IMR-90 (cell line): ENCODE measurements around the gene LRP6. TPM values are rescaled to one million over a fixed set of nuclear protein-coding genes. Genes with fewer than 3 reads are reported as not detected.

Source experiments
- ATAC-seq: fragments of 200-7000 bp; cut with Tn5 transposase; 2 replicates; pipeline ENCODE4 v1.9.1; 2020; ENCODE audit warnings: low read depth, mild to moderate bottlenecking, moderate library complexity
- BruUV-seq: library from RNA; stranded (reverse); fragments of 400-500 nt; replicated peaks from 2 replicates; lab custom pipeline; 2021; lab: Mats Ljungman, UMichigan
- CTCF ChIA-PET: fragments of 300-600 bp; formaldehyde crosslinking; extraction: SDS; loops from one replicate; lab custom pipeline; 2021; ENCODE audit warnings: antibody characterized with exemption; lab: Yijun Ruan, JAX
- POLR2A ChIA-PET: fragments of 300-600 bp; sonication (Branson Sonifier 250); formaldehyde crosslinking; loops from one replicate; lab custom pipeline; 2022; ENCODE audit warnings: antibody characterized with exemption; ENCODE audit not compliant: unreplicated experiment; lab: Charles Lee
- DNase-seq: peaks from one replicate; pipeline ENCODE4 v3.0.0; 2013
- H2AFZ ChIP-seq: replicated peaks from 2 replicates; pipeline ENCODE3; 2013; ENCODE audit warnings: low read length, mild to moderate bottlenecking; ENCODE audit not compliant: poor library complexity
- H2AK5ac ChIP-seq: 2 replicates; pipeline ENCODE4 v1.6.1; 2013; ENCODE audit warnings: low read depth, low read length, inconsistent platforms
- H2AK9ac ChIP-seq: replicated peaks from 2 replicates; pipeline ENCODE3; 2013; ENCODE audit warnings: mild to moderate bottlenecking, low read depth, low read length, moderate library complexity; ENCODE audit not compliant: poor library complexity
- H2BK120ac ChIP-seq: 2 replicates; pipeline ENCODE4 v1.6.1; 2013; ENCODE audit warnings: low read depth, low read length, inconsistent platforms
- H2BK15ac ChIP-seq: 3 replicates; pipeline ENCODE4 v1.6.1; 2013; ENCODE audit warnings: low read depth, low read length, inconsistent platforms
- H2BK20ac ChIP-seq: 2 replicates; pipeline ENCODE4 v1.6.1; 2013; ENCODE audit warnings: low read depth, mild to moderate bottlenecking, inconsistent platforms, low read length, moderate library complexity
- H2BK5ac ChIP-seq: 2 replicates; pipeline ENCODE4 v1.6.1; 2013; ENCODE audit warnings: mild to moderate bottlenecking, low read depth, low read length, inconsistent platforms; ENCODE audit not compliant: poor library complexity, severe bottlenecking
- H3K14ac ChIP-seq: replicated peaks from 2 replicates; pipeline ENCODE4 v1.6.1; 2013; ENCODE audit warnings: low read depth, low read length, inconsistent platforms
- H3K18ac ChIP-seq: 2 replicates; pipeline ENCODE4 v1.6.1; 2013; ENCODE audit warnings: low read depth, low read length, control low read depth
- H3K23ac ChIP-seq: 2 replicates; pipeline ENCODE4 v1.6.1; 2013; ENCODE audit warnings: low read depth, low read length, inconsistent platforms
- H3K27ac ChIP-seq: 2 replicates; pipeline ENCODE4 v1.5.1; 2013; ENCODE audit warnings: mild to moderate bottlenecking, control low read depth, low read length; ENCODE audit not compliant: insufficient read depth
- H3K27me3 ChIP-seq: 2 replicates; pipeline ENCODE4 v1.6.1; 2013; ENCODE audit warnings: low read length; ENCODE audit not compliant: control insufficient read depth, insufficient read depth
- H3K36me3 ChIP-seq: 2 replicates; pipeline ENCODE4 v1.6.1; 2013; ENCODE audit warnings: low read length, mixed read lengths; ENCODE audit not compliant: control insufficient read depth, insufficient read depth
- H3K4ac ChIP-seq: 2 replicates; pipeline ENCODE4 v1.6.1; 2013; ENCODE audit warnings: low read depth, low read length, inconsistent platforms
- H3K4me1 ChIP-seq: 2 replicates; pipeline ENCODE4 v1.6.1; 2013; ENCODE audit warnings: low read length, mixed read lengths; ENCODE audit not compliant: control insufficient read depth, insufficient read depth
- H3K4me2 ChIP-seq: 2 replicates; pipeline ENCODE4 v1.6.1; 2013; ENCODE audit warnings: low read depth, mild to moderate bottlenecking, control low read depth, low read length, moderate library complexity
- H3K4me3 ChIP-seq: 2 replicates; pipeline ENCODE4 v1.5.1; 2013; ENCODE audit warnings: low read depth, mild to moderate bottlenecking, control low read depth, low read length, moderate library complexity; ENCODE audit not compliant: insufficient read depth
- H3K56ac ChIP-seq: 2 replicates; pipeline ENCODE4 v1.6.1; 2013; ENCODE audit warnings: low read length, inconsistent platforms; ENCODE audit not compliant: insufficient read depth; ENCODE audit errors: extremely low read depth
- H3K79me1 ChIP-seq, 2 experiments: 2 replicates each; pipeline ENCODE4 v1.6.1; 2013; ENCODE audit warnings: low read length in 2 of 2, inconsistent platforms in 1 of 2, low read depth in 1 of 2
- H3K9ac ChIP-seq: 2 replicates; pipeline ENCODE4 v1.6.1; 2013; ENCODE audit warnings: low read depth, low read length, control low read depth
- H3K9me1 ChIP-seq: 2 replicates; pipeline ENCODE4 v1.6.1; 2013; ENCODE audit warnings: low read length, inconsistent platforms; ENCODE audit not compliant: insufficient read depth
- H3K9me3 ChIP-seq: 2 replicates; pipeline ENCODE4 v1.6.1; 2013; ENCODE audit warnings: low read length; ENCODE audit not compliant: control insufficient read depth, insufficient read depth
- H4K20me1 ChIP-seq: 2 replicates; pipeline ENCODE4 v1.6.1; 2013; ENCODE audit warnings: low read length, inconsistent platforms; ENCODE audit not compliant: insufficient read depth
- H4K5ac ChIP-seq: 2 replicates; pipeline ENCODE4 v1.6.1; 2013; ENCODE audit warnings: mild to moderate bottlenecking, low read depth, low read length, control low read depth
- H4K8ac ChIP-seq, 2 experiments: 2 replicates each; pipeline ENCODE4 v1.6.1; 2013; ENCODE audit warnings: low read depth in 2 of 2, low read length in 2 of 2, control low read depth in 1 of 2, inconsistent platforms in 1 of 2
- H4K91ac ChIP-seq: 2 replicates; pipeline ENCODE4 v1.6.1; 2013; ENCODE audit warnings: low read depth, low read length, inconsistent platforms; ENCODE audit not compliant: insufficient read depth
- CEBPB ChIP-seq: IDR thresholded peaks from 2 replicates; pipeline ENCODE4 v1.6.1; 2012; ENCODE audit warnings: low read depth, low read length, improper control_type of control experiment
- RAD21 ChIP-seq: IDR thresholded peaks from 2 replicates; pipeline ENCODE4 v1.6.1; 2012; ENCODE audit warnings: low read length, improper control_type of control experiment
- WGBS, 2 experiments: methylation state at CpG; one replicate each; pipeline versions ENCODE4 v1.1.5 to v1.1.7; 2013; ENCODE audit warnings: missing lambda C conversion rate in 2 of 2; ENCODE audit not compliant: insufficient read length in 1 of 2; ENCODE audit errors: extremely low coverage in 2 of 2; 5-methylcytosine and 5-hydroxymethylcytosine counted together
- dilution Hi-C: fragments of 300-500 bp; cut with HindIII; formaldehyde crosslinking; loops from one replicate; pipeline ENCODE4 v1.14.3; 2018; ENCODE audit warnings: low sequenced_read_pairs; ENCODE audit not compliant: unreplicated experiment
- in situ Hi-C: fragments of 300-500 bp; cut with MboI; formaldehyde crosslinking; loops from 3 replicates; pipeline ENCODE4 v1.14.3; 2019; ENCODE audit warnings: low sequenced_read_pairs, inconsistent platforms, mixed read lengths
- intact Hi-C: fragments of 100-400 bp; cut with micrococcal nuclease; formaldehyde crosslinking; loops from 2 replicates; pipeline ENCODE4 v1.10.0; 2022
- polyA plus RNA-seq, 3 experiments: library from polyadenylated mRNA; depleted of rRNA; stranded (reverse); fragments of >200 nt; gene quantifications; 2 replicates each; pipeline ENCODE4 v1.2.3, GENCODE V29; 2012; ENCODE audit warnings: low replicate concordance in 1 of 3
- total RNA-seq: library from RNA; depleted of rRNA; stranded (reverse); fragments of >200 nt; gene quantifications from 2 replicates; pipeline ENCODE4 v1.2.3, GENCODE V29; 2012

The LRP6 gene
- total and polyA plus RNA-seq, 2 of the 4 experiments (the other 2 are of a cell fraction) = 14.2 to 32.1 TPM

DNA sequence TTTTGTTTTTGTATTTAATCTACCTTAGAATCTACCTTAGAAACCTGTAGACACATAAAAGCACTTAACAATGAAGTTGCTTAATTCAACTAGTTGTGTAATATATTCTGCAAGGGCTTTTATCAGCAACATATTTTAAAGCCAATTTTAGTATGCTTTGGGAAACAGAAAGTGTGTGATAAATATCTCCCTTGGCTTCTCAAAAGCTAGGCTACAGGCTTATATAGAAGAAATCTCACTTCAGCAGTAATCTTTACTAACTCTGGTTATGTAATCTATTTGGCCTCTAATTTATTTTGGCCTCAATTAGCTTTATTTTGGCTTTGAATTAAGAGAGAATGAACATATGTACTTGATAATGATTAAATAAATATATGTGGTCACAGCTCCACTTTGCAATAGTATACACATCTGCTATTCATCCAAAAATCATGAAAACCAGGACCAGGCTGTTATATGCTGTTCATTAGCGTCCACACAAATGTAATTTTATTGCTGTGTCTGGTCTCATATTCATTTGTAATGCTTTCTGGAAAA is 37.2 kb downstream of the LRP6 start:
- no CpG with 5 or more reads among the region's 1 CpG for WGBS, 2 experiments
- H4K20me1 ChIP-seq = peaks cover 48% of the 10 kb centered on the region
- H3K56ac ChIP-seq = no peak overlapping the region
- peaks cover 8% of the 10 kb centered on the region; the same call in 1 of the 2 replicates for H3K9me1 ChIP-seq
- H4K8ac ChIP-seq = no peak overlapping the region
- POLR2A ChIA-PET = no interaction called here
- no peak overlapping the region for H3K9ac ChIP-seq
- H2BK20ac ChIP-seq = no peak overlapping the region
- no peak overlapping the region for H2BK15ac ChIP-seq
- no peak overlapping the region for H3K18ac ChIP-seq
- no peaks in the 10 kb centered on the region for H3K27me3 ChIP-seq
- H3K4me1 ChIP-seq = peaks cover 4% of the 10 kb centered on the region
- peaks cover 3% of the 10 kb centered on the region for H3K9me3 ChIP-seq
- H2BK5ac ChIP-seq = no peak overlapping the region
- no peak overlapping the region for H2BK120ac ChIP-seq
- H2AK5ac ChIP-seq = no peak overlapping the region
- H3K23ac ChIP-seq = no peak overlapping the region
- dilution Hi-C loops = no loop called here
- H4K91ac ChIP-seq = no peak overlapping the region
- in situ Hi-C loops = no loop called here
- BruUV-seq = no TSS peak
- CTCF ChIA-PET = no interaction called here
- peaks cover 34 to 57% of the 10 kb centered on the region in 2 experiments for H3K79me1 ChIP-seq
- H3K14ac ChIP-seq = no peak overlapping the region
- TF ChIP-seq CEBPB (0 out of 2 replicates have a peak, but pooled peaks have one; percentile 14), RAD21 (no peak)
- peak; percentile 23 for DNase-seq
- intact Hi-C loops = no loop called here
- no peak overlapping the region for H3K4me3 ChIP-seq
- no peak overlapping the region for H3K4me2 ChIP-seq
- H3K36me3 ChIP-seq = no peaks in the 10 kb centered on the region
- H3K27ac ChIP-seq = no peak overlapping the region
- H3K4ac ChIP-seq = no peak overlapping the region
- no peak overlapping the region for H2AFZ ChIP-seq
- peak; percentile 27; the same call in 1 of the 2 replicates for ATAC-seq
- no peak overlapping the region for H2AK9ac ChIP-seq
- H4K5ac ChIP-seq = no peak overlapping the region
